GM13976 (cell line): Measurements from ENCODE around the gene DAZ1.
"Not testable (repeated sequence)": the region's sequence is repeated elsewhere in the genome, so short reads cannot be mapped to it uniquely, and the experiment has no call there.

Experiments
- DNase-seq: peaks from one replicate; pipeline ENCODE4 v3.0.0; 2012; ENCODE audit warnings: low spot score
- in situ Hi-C: fragments of 300-500 bp; cut with MboI; formaldehyde crosslinking; loops from one replicate; pipeline ENCODE4 v1.12.0; 2022; ENCODE audit warnings: low sequenced_read_pairs, mixed read lengths, inconsistent platforms; ENCODE audit not compliant: unreplicated experiment

Gene DAZ1

GRCh38 chrY:23198908-23199307 lies at the start of gene DAZ1:
Gene DAZ1 (minus strand): TSS chrY:23199008. CDS start chrY:23198800, 208 bp downstream.
- DNase-seq, in situ Hi-C loops: not testable (repeated sequence)

GRCh38 chrY:23219233-23219632 lies 20.4 kb upstream of the DAZ1 start, which contains the start of gene DAZ2:
Gene DAZ2 (plus strand): TSS chrY:23219533. CDS start chrY:23219741, 208 bp downstream.
- DNase-seq, in situ Hi-C loops: not testable (repeated sequence)

- DNase-seq, in situ Hi-C loops: not testable (repeated sequence)
Observed at GRCh38 chrY:23210681-23211080, 11.9 kb upstream of the DAZ1 start.

- DNase-seq, in situ Hi-C loops: not testable (repeated sequence)
Observed at GRCh38 chrY:23209802-23210495, 11.1 kb upstream of the DAZ1 start.

- in situ Hi-C loops, result not testable (repeated sequence)
Observed at GRCh38 chrY:23207455-23207854, 8.6 kb upstream of the DAZ1 start.

More at GRCh38 chrY:23207455-23207854, 8.6 kb upstream of the DAZ1 start:
- DNase-seq, result not testable (repeated sequence)
